ENCODE measurements around the gene LRRC8E. TPM values are rescaled to one million over a fixed set of nuclear protein-coding genes. Genes with fewer than 3 reads are reported as not detected.

LRRC8E gene
- total RNA-seq, 1 donor from 2014 or later = 3.5 TPM

DNA sequence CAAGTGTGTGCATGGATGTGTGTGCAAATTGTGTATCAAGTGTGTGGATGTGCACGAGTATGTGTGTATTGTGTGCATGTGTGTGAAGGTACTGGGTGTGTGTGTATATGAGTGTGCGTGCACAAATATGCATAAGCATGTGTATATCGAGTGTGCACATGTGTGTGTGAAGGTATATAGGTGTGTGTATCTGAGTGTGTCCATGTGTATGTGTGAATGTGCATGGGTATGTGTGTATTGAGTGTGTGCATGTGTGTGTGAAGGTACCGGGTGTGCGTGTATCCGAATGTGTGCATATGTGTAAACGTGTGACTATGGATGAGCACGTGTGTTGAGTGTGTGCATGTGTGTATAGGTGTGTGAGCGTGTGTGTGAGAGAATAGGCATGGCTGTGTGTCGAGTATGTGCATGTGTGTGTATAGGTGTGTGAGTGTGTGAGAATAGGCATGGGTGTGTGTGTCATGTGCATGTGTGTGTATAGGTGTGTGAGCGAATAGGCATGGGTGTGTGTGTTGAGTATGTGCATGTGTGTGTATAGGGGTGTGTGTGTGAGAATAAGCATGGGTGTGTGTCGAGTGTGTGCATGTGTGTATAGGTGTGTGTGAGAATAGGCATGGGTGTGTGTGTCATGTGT is 45.5 kb upstream of the LRRC8E start:
- H3K4me1 Mint-ChIP-seq (ENCODE audit: unreplicated experiment) = peaks cover 9% of the 10 kb centered on the region
- no peak overlapping the region for H3K27ac Mint-ChIP-seq (ENCODE audit: unreplicated experiment)
- TF ChIP-seq, protein P1, sequence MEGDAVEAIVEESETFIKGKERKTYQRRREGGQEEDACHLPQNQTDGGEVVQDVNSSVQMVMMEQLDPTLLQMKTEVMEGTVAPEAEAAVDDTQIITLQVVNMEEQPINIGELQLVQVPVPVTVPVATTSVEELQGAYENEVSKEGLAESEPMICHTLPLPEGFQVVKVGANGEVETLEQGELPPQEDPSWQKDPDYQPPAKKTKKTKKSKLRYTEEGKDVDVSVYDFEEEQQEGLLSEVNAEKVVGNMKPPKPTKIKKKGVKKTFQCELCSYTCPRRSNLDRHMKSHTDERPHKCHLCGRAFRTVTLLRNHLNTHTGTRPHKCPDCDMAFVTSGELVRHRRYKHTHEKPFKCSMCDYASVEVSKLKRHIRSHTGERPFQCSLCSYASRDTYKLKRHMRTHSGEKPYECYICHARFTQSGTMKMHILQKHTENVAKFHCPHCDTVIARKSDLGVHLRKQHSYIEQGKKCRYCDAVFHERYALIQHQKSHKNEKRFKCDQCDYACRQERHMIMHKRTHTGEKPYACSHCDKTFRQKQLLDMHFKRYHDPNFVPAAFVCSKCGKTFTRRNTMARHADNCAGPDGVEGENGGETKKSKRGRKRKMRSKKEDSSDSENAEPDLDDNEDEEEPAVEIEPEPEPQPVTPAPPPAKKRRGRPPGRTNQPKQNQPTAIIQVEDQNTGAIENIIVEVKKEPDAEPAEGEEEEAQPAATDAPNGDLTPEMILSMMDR (IDR thresholded peaks at IDR 0.05) = no peak

DNA sequence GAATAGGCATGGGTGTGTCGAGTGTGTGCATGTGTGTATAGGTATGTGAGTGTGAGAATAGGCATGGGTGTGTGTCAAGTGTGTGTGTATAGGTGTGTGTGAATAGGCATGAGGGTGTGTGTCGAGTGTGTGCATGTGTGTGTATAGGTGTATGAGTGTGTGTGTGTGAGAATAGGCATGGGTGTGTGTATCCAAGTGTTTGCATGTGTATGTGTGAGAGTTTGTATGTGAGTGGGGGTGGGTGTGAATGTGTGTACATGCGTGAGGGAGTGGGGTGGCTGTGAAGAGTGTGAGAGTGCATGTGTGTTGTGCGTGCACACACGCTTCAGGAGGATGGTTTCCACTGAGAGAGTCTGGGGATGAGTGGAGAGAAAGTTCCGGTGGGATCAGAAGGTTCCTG is 44.8 kb upstream of the LRRC8E start:
- TF ChIP-seq, protein P1 (IDR thresholded peaks at IDR 0.05) = no peak
- Mint-ChIP-seq H3K9me3 (ENCODE audit: unreplicated experiment) (no peaks in the 10 kb centered on the region), H3K27me3 (ENCODE audit: unreplicated experiment) (no peaks in the 10 kb centered on the region), H3K4me1 (ENCODE audit: unreplicated experiment) (peaks cover 2% of the 10 kb centered on the region), H3K4me3 (ENCODE audit: unreplicated experiment) (no peak overlapping the region), H3K27ac (ENCODE audit: unreplicated experiment) (no peak overlapping the region), H3K36me3 (ENCODE audit: unreplicated experiment) (no peaks in the 10 kb centered on the region)
- DNase-seq (ENCODE audit: extremely low spot score, unreplicated experiment) = no peak

More for the DNA sequence above, 45.5 kb upstream of the LRRC8E start:
- H3K27me3 Mint-ChIP-seq (ENCODE audit: unreplicated experiment) = no peaks in the 10 kb centered on the region
- DNase-seq (ENCODE audit: extremely low spot score, unreplicated experiment) = no peak
- no peaks in the 10 kb centered on the region for H3K36me3 Mint-ChIP-seq (ENCODE audit: unreplicated experiment)
- H3K4me3 Mint-ChIP-seq (ENCODE audit: unreplicated experiment) = no peak overlapping the region
- no peaks in the 10 kb centered on the region for H3K9me3 Mint-ChIP-seq (ENCODE audit: unreplicated experiment)

DNA sequence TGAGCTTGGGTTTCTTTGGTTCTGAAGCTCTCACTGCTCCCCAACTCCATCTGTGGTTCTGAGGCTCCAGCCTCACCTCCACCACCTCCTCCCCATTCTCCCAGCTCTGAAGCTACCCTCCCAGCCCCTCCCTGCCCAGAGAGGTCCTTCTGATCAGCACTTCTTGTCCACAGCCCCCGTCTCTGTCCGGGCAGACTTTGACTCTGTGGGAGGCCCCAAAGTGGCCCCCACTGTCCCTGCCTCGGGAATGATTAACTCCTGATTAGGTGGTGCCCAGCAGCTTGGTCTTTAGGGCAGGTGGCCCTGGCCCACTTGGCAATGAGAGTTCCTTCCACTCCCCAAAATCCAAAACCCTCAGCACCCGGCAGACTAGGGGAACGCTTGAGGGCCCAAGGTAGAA is 43.9 kb upstream of the LRRC8E start:
- H3K36me3 Mint-ChIP-seq (ENCODE audit: unreplicated experiment) = no peaks in the 10 kb centered on the region
- H3K27ac Mint-ChIP-seq (ENCODE audit: unreplicated experiment) = no peak overlapping the region
- H3K9me3 Mint-ChIP-seq (ENCODE audit: unreplicated experiment) = no peaks in the 10 kb centered on the region
- TF ChIP-seq, protein P1 (IDR thresholded peaks at IDR 0.05) = no peak
- no peaks in the 10 kb centered on the region for H3K4me1 Mint-ChIP-seq (ENCODE audit: unreplicated experiment)
- H3K27me3 Mint-ChIP-seq (ENCODE audit: unreplicated experiment) = no peaks in the 10 kb centered on the region
- no peak overlapping the region for H3K4me3 Mint-ChIP-seq (ENCODE audit: unreplicated experiment)
- DNase-seq (ENCODE audit: extremely low spot score, unreplicated experiment) = no peak

DNA sequence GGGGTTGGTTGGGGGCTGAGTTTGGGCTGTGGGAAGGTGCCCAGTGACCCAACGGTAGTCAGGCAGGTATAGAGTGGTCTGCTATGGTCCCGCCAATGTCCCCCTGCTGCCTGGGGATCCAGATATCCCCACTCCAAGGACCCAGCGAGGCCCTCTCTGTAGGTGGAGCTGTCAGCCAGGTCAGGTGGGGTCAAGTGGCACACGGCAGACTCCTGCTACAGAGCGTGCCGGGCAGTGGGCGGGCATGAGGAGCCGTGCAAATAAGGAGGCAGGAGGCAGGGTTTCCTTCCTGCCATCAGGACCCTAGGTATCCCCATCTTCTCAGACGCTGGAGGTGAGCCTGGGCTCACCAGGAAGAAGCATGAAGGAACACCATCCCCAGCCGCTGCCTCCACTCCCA is 43.4 kb upstream of the LRRC8E start:
- Mint-ChIP-seq H3K4me1 (ENCODE audit: unreplicated experiment) (no peaks in the 10 kb centered on the region), H3K27ac (ENCODE audit: unreplicated experiment) (no peak overlapping the region), H3K27me3 (ENCODE audit: unreplicated experiment) (no peaks in the 10 kb centered on the region), H3K36me3 (ENCODE audit: unreplicated experiment) (no peaks in the 10 kb centered on the region), H3K9me3 (ENCODE audit: unreplicated experiment) (no peaks in the 10 kb centered on the region), H3K4me3 (ENCODE audit: unreplicated experiment) (no peak overlapping the region)
- TF ChIP-seq, protein P1 (IDR thresholded peaks at IDR 0.05) = no peak
- DNase-seq (ENCODE audit: extremely low spot score, unreplicated experiment) = no peak

DNA sequence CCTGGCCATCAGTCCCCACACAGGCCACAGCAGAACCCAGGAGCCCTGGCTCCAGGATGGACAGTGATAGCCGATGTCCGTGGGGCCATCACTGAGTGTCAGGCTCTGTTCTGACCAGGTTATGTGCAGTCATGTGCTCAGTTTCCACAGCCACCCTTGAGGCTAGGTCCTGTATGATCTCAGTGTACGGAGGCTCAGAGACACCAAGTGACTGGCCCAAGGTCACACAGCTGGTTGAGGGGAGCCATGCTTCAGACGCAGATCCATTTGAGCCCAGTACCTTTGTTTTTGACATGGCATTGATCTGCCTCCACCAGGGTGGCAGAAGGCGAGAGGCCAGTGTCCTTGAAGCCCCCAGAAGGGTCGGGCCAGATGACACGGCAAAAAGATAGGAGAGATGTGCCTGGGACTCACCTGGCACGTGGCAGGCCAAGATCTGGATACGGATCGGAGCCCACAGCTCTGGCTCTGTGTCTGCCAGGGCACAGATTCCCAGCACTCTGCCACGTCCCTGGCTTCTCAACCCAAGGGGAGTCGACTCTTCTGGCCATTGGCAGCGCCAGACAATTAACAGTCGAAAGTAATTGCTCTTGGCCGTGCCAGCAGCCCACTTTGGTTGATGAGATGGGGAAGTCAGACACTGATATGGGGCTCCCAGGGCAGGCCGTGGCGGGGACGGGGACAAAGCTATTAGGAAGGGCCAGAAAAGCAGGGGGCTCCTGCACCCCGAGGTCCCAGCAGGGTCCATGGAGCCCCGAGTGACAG is 42.7 kb upstream of the LRRC8E start:
- TF ChIP-seq, protein P1 (IDR thresholded peaks at IDR 0.05) = no peak
- DNase-seq (ENCODE audit: extremely low spot score, unreplicated experiment) = no peak
- H3K4me3 Mint-ChIP-seq (ENCODE audit: unreplicated experiment) = no peak overlapping the region
- H3K4me1 Mint-ChIP-seq (ENCODE audit: unreplicated experiment) = no peaks in the 10 kb centered on the region
- no peaks in the 10 kb centered on the region for H3K9me3 Mint-ChIP-seq (ENCODE audit: unreplicated experiment)
- no peaks in the 10 kb centered on the region for H3K36me3 Mint-ChIP-seq (ENCODE audit: unreplicated experiment)
- H3K27ac Mint-ChIP-seq (ENCODE audit: unreplicated experiment) = no peak overlapping the region
- no peaks in the 10 kb centered on the region for H3K27me3 Mint-ChIP-seq (ENCODE audit: unreplicated experiment)

Measured in osteocyte (in vitro differentiated cells).